ENCODE data around the gene TPPP.
"Not testable (repeated sequence)": the region's sequence is repeated elsewhere in the genome, so short reads cannot be mapped to it uniquely, and the experiment has no call there.

The TPPP gene

GRCh38 chr5:694042-694431 lies 885 bp upstream of the TPPP start:
- not testable (repeated sequence) for DNase-seq (ENCODE audit: low spot score)

GRCh38 chr5:692529-693041 lies 567 bp downstream of the TPPP start:
- DNase-seq (ENCODE audit: low spot score), result not testable (repeated sequence)

- DNase-seq (ENCODE audit: low spot score), result no peak
Measured at GRCh38 chr5:691817-692528, 1.2 kb downstream of the TPPP start.

GRCh38 chr5:691049-691448 lies 2.1 kb downstream of the TPPP start:
- not testable (repeated sequence) for DNase-seq (ENCODE audit: low spot score)

GRCh38 chr5:690293-690692 lies 2.9 kb downstream of the TPPP start:
- not testable (repeated sequence) for DNase-seq (ENCODE audit: low spot score)

- not testable (repeated sequence) for DNase-seq (ENCODE audit: low spot score)
Measured at GRCh38 chr5:688348-689010, 4.7 kb downstream of the TPPP start.

GRCh38 chr5:686936-687335 lies 6.2 kb downstream of the TPPP start:
- DNase-seq (ENCODE audit: low spot score), result not testable (repeated sequence)

GRCh38 chr5:686172-686523 lies 7.0 kb downstream of the TPPP start:
- not testable (repeated sequence) for DNase-seq (ENCODE audit: low spot score)

GRCh38 chr5:685262-686171 lies 7.6 kb downstream of the TPPP start:
- DNase-seq (ENCODE audit: low spot score), result no peak

- no peak for DNase-seq (ENCODE audit: low spot score)
Measured at GRCh38 chr5:684751-685216, 8.4 kb downstream of the TPPP start.

- DNase-seq (ENCODE audit: low spot score), result no peak
Measured at GRCh38 chr5:683551-684481, 9.3 kb downstream of the TPPP start.

GRCh38 chr5:682651-683358 lies 10.3 kb downstream of the TPPP start:
- not testable (repeated sequence) for DNase-seq (ENCODE audit: low spot score)

- DNase-seq (ENCODE audit: low spot score), result not testable (repeated sequence)
Measured at GRCh38 chr5:682216-682615, 10.9 kb downstream of the TPPP start.

- not testable (repeated sequence) for DNase-seq (ENCODE audit: low spot score)
Measured at GRCh38 chr5:681317-682191, 11.6 kb downstream of the TPPP start.

- DNase-seq (ENCODE audit: low spot score), result not testable (repeated sequence)
Measured at GRCh38 chr5:680836-681235, 12.3 kb downstream of the TPPP start.

GRCh38 chr5:680118-680795 lies 12.9 kb downstream of the TPPP start:
- DNase-seq (ENCODE audit: low spot score), result not testable (repeated sequence)

GRCh38 chr5:679166-679895 lies 13.8 kb downstream of the TPPP start:
- not testable (repeated sequence) for DNase-seq (ENCODE audit: low spot score)

GRCh38 chr5:678521-678920 lies 14.6 kb downstream of the TPPP start:
- DNase-seq (ENCODE audit: low spot score), result not testable (repeated sequence)

All from kidney tubule cell (primary cell).